Measurements from ENCODE around the gene TNFSF8.

TNFSF8 gene

GRCh38 chr9:114953046-114953445 is 22.7 kb upstream of the TNFSF8 start:
- H3K4me2 ChIP-seq (ENCODE audit: low read length) = no peak overlapping the region
- TF ChIP-seq CTCF (IDR thresholded peaks at IDR 0.05) = no peak
- no peak overlapping the region for H3K9ac ChIP-seq
- no peak overlapping the region for H3K4me3 ChIP-seq (ENCODE audit: low read depth, low read length)
- H2AFZ ChIP-seq = no peak overlapping the region
- no peaks in the 10 kb centered on the region for H3K27me3 ChIP-seq (ENCODE audit: control insufficient read depth, insufficient read depth, low read length)
- no peak overlapping the region for H3K27ac ChIP-seq
- no peaks in the 10 kb centered on the region for H3K79me2 ChIP-seq
- H3K36me3 ChIP-seq (ENCODE audit: control insufficient read depth, insufficient read depth, low read length) = no peaks in the 10 kb centered on the region
- no peaks in the 10 kb centered on the region for H3K9me3 ChIP-seq (ENCODE audit: control insufficient read depth, low read length)
- H3K4me1 ChIP-seq = no peaks in the 10 kb centered on the region

- H3K27me3 ChIP-seq (ENCODE audit: control insufficient read depth, insufficient read depth, low read length) = no peaks in the 10 kb centered on the region
- H3K4me1 ChIP-seq = no peaks in the 10 kb centered on the region
- H3K79me2 ChIP-seq = no peaks in the 10 kb centered on the region
- H2AFZ ChIP-seq = no peak overlapping the region
- H3K27ac ChIP-seq = no peak overlapping the region
- TF ChIP-seq CTCF (IDR thresholded peaks at IDR 0.05) = no peak
- H3K9ac ChIP-seq = no peak overlapping the region
- H3K4me3 ChIP-seq (ENCODE audit: low read depth, low read length) = no peak overlapping the region
- no peaks in the 10 kb centered on the region for H3K9me3 ChIP-seq (ENCODE audit: control insufficient read depth, low read length)
- H3K4me2 ChIP-seq (ENCODE audit: low read length) = no peak overlapping the region
- no peaks in the 10 kb centered on the region for H3K36me3 ChIP-seq (ENCODE audit: control insufficient read depth, insufficient read depth, low read length)
Observed at GRCh38 chr9:114950761-114951160, 20.4 kb upstream of the TNFSF8 start.

- Histone ChIP-seq H3K4me2 (ENCODE audit: low read length) (no peak overlapping the region), H3K27ac (no peak overlapping the region), H3K9ac (no peak overlapping the region), H3K79me2 (no peaks in the 10 kb centered on the region), H3K9me3 (ENCODE audit: control insufficient read depth, low read length) (no peaks in the 10 kb centered on the region), H3K4me3 (ENCODE audit: low read depth, low read length) (no peak overlapping the region), H3K4me1 (no peaks in the 10 kb centered on the region), H2AFZ (no peak overlapping the region), H3K36me3 (ENCODE audit: control insufficient read depth, insufficient read depth, low read length) (no peaks in the 10 kb centered on the region), H3K27me3 (ENCODE audit: control insufficient read depth, insufficient read depth, low read length) (no peaks in the 10 kb centered on the region)
- TF ChIP-seq CTCF (IDR thresholded peaks at IDR 0.05) = no peak
Observed at GRCh38 chr9:114947058-114947457, 16.7 kb upstream of the TNFSF8 start.

- Histone ChIP-seq H3K4me2 (ENCODE audit: low read length) (no peak overlapping the region), H3K4me1 (no peaks in the 10 kb centered on the region), H3K79me2 (no peaks in the 10 kb centered on the region), H3K27me3 (ENCODE audit: control insufficient read depth, insufficient read depth, low read length) (no peaks in the 10 kb centered on the region), H3K4me3 (ENCODE audit: low read depth, low read length) (no peak overlapping the region), H3K9ac (no peak overlapping the region), H2AFZ (no peak overlapping the region), H3K36me3 (ENCODE audit: control insufficient read depth, insufficient read depth, low read length) (no peaks in the 10 kb centered on the region), H3K27ac (no peak overlapping the region), H3K9me3 (ENCODE audit: control insufficient read depth, low read length) (no peaks in the 10 kb centered on the region)
- TF ChIP-seq CTCF (IDR thresholded peaks at IDR 0.05) = no peak
Observed at GRCh38 chr9:114945616-114946412, 15.4 kb upstream of the TNFSF8 start.

- TF ChIP-seq CTCF (IDR thresholded peaks at IDR 0.05) = no peak
- no peak overlapping the region for H3K9ac ChIP-seq
- no peak overlapping the region for H3K4me2 ChIP-seq (ENCODE audit: low read length)
- H3K27me3 ChIP-seq (ENCODE audit: control insufficient read depth, insufficient read depth, low read length) = no peaks in the 10 kb centered on the region
- H3K27ac ChIP-seq = no peak overlapping the region
- H3K4me1 ChIP-seq = no peaks in the 10 kb centered on the region
- H3K4me3 ChIP-seq (ENCODE audit: low read depth, low read length) = no peak overlapping the region
- H3K79me2 ChIP-seq = no peaks in the 10 kb centered on the region
- H3K36me3 ChIP-seq (ENCODE audit: control insufficient read depth, insufficient read depth, low read length) = no peaks in the 10 kb centered on the region
- H3K9me3 ChIP-seq (ENCODE audit: control insufficient read depth, low read length) = no peaks in the 10 kb centered on the region
- H2AFZ ChIP-seq = no peak overlapping the region
Observed at GRCh38 chr9:114941376-114941775, 11.0 kb upstream of the TNFSF8 start.
